ENCODE measurements around the gene MPG. TPM values are rescaled to one million over a fixed set of nuclear protein-coding genes. Genes with fewer than 3 reads are reported as not detected.

Gene MPG
- total and polyA plus RNA-seq, 2 of the 8 experiments (the other 6 are each of a cell fraction or from before 2014, with no cell fraction given), result 37.6 to 83.7 TPM

GRCh38 chr16:83060-83603 lies 5.1 kb downstream of the MPG start:
- Histone ChIP-seq H3K18ac (ENCODE audit: extremely low read depth, low read length) (no peak overlapping the region), H2BK20ac (ENCODE audit: low read length) (no peak overlapping the region), H4K20me1 (replicated peaks in 1 of 2; ENCODE audit: control insufficient read depth in 1 of 2, insufficient read depth in 2 of 2, low read length in 2 of 2) (peaks cover 7 to 15% of the 10 kb centered on the region in 2 experiments), H3K4me2 (ENCODE audit: insufficient read depth in 1 of 2, low read depth in 2 of 2, low read length in 2 of 2) (no peak overlapping the region), H4K8ac (ENCODE audit: extremely low read depth, insufficient read depth, low read length) (no peak overlapping the region), H4K91ac (replicated peaks; ENCODE audit: insufficient read length, low read length) (no peak overlapping the region), H3K36me3 (ENCODE audit: control insufficient read depth in 2 of 4, insufficient read depth in 4 of 4, low read length in 3 of 4) (peaks cover 0 to 10% (median 7%) of the 10 kb centered on the region in 4 experiments; a peak in 7 of 8 replicates), H3K27ac (ENCODE audit: low read depth, low read length) (no peak overlapping the region), H3K79me2 (ENCODE audit: control insufficient read depth in 1 of 2, insufficient read depth in 2 of 2, low read length in 2 of 2) (no peaks in the 10 kb centered on the region), H3K9me3 (ENCODE audit: insufficient read depth in 2 of 2, low read depth in 1 of 2, low read length in 1 of 2) (no peaks in the 10 kb centered on the region), H3K4me3 (ENCODE audit: extremely low read depth in 1 of 4, insufficient read depth in 2 of 4, low read depth in 3 of 4, low read length in 4 of 4) (no peak overlapping the region), H3K23me2 (ENCODE audit: low read depth, low read length) (peaks cover 7% of the 10 kb centered on the region; the same call in 1 of the 2 replicates), H3K4me1 (replicated peaks in 1 of 4; ENCODE audit: control insufficient read depth in 3 of 4, insufficient read depth in 4 of 4, low read length in 3 of 4) (peaks cover 0 to 18% (median 7%) of the 10 kb centered on the region in 4 experiments; a peak in 5 of 7 replicates), H4K5ac (ENCODE audit: insufficient read length, low read depth, low read length) (no peak overlapping the region), H3K56ac (replicated peaks; ENCODE audit: insufficient read length, low read depth, low read length) (no peak overlapping the region), H2BK120ac (replicated peaks; ENCODE audit: low read depth, low read length) (no peak overlapping the region), H2BK12ac (ENCODE audit: low read depth, low read length) (no peak overlapping the region), H2BK15ac (ENCODE audit: low read length) (no peak overlapping the region), H3K9ac (replicated peaks in 1 of 4; ENCODE audit: extremely low read depth in 1 of 4, low read depth in 3 of 4, low read length in 3 of 4) (no peak overlapping the region), H2AFZ (ENCODE audit: low read length) (no peak overlapping the region), H3K79me1 (ENCODE audit: low read depth, low read length) (no peaks in the 10 kb centered on the region), H3K14ac (ENCODE audit: insufficient read length) (no peak overlapping the region), H3K23ac (ENCODE audit: insufficient read length) (no peak overlapping the region), H2BK5ac (ENCODE audit: low read depth, low read length) (no peak overlapping the region), H3K4ac (replicated peaks; ENCODE audit: insufficient read length, low read depth, low read length) (no peak overlapping the region), H3K27me3 (replicated peaks in 1 of 4; ENCODE audit: control insufficient read depth in 3 of 4, extremely low read depth in 1 of 4, insufficient read depth in 3 of 4, low read length in 3 of 4) (peaks cover 0 to 4% (median 2%) of the 10 kb centered on the region in 4 experiments; a peak in 3 of 7 replicates), H2AK5ac (ENCODE audit: low read depth, low read length) (peak overlapping the region; percentile 13; the same call in 1 of the 2 replicates)
- FAIRE-seq, result no peak
- WGBS, 2 experiments (ENCODE audit: extremely low coverage in 1 of 2, insufficient coverage in 1 of 2, insufficient read length in 1 of 2, insufficient replicate concordance in 2 of 2, low coverage in 1 of 2, low lambda C conversion rate in 2 of 2, missing lambda C conversion rate in 1 of 2), result 90% methylated on average over 20 of the region's 31 CpGs; no CpG with 5 or more reads in 1 of the 2 experiments
- TF ChIP-seq MAX (IDR thresholded peaks at IDR 0.05) (no peak), KDM5A (IDR thresholded peaks at IDR 0.05; ENCODE audit: low read length) (no peak), ATF3 (IDR thresholded peaks at IDR 0.05; ENCODE audit: insufficient read depth, low read depth, low read length) (no peak), POLR2AphosphoS5 (IDR thresholded peaks at IDR 0.05; ENCODE audit: low read depth, low read length) (no peak; the same call in 1 of the 2 replicates), SUZ12 (IDR thresholded peaks at IDR 0.05; ENCODE audit: low read length) (no peak)
- DNase-seq (ENCODE audit: low read depth in 1 of 2, low spot score in 2 of 2), result no peak
- POLR2A ChIA-PET (ENCODE audit: partially characterized antibody), result interaction anchor here (1.4 to 2.1 kb wide), 5 partner anchors 8 to 20 kb away, joined by 3 to 9 read pairs (median 5); no protein-coding TSS in a partner anchor
- CTCF ChIA-PET (ENCODE audit: partially characterized antibody), result interaction anchor here (1.2 to 25.7 kb wide), 4 partner anchors 8 to 24 kb away, joined by 3 to 856 read pairs (median 44); partner anchors contain the start of gene RHBDF1

Measured in H1 (cell line).